GM23338 (cell line): Measurements from ENCODE around the gene RCSD1.

Source experiments
- EZH2 ChIP-seq: fragments of 200-600 bp; sonication (generic); IDR thresholded peaks from one replicate; pipeline ENCODE4 v1.8.0; 2017; ENCODE audit warnings: antibody characterized with exemption, mild to moderate bottlenecking, low read depth; ENCODE audit not compliant: unreplicated experiment
- POLR2AphosphoS5 ChIP-seq: IDR thresholded peaks from 2 replicates; pipeline ENCODE4 v1.6.1; 2016; ENCODE audit warnings: antibody characterized with exemption, low read depth

- TF ChIP-seq POLR2AphosphoS5 (no peak), EZH2 (no peak)
Observed at GRCh38 chr1:167582722-167583121, 47.3 kb upstream of the RCSD1 start.
